ENCODE data around the gene ZNF207. TPM values are rescaled to one million over a fixed set of nuclear protein-coding genes. Genes with fewer than 3 reads are reported as not detected.
A peak's percentile ranks its signal among the peaks of the same experiment; 100 is the strongest.

ZNF207 gene
- total and polyA plus RNA-seq, 4 donors: 38.3 to 142 (median 56.8) TPM

DNA sequence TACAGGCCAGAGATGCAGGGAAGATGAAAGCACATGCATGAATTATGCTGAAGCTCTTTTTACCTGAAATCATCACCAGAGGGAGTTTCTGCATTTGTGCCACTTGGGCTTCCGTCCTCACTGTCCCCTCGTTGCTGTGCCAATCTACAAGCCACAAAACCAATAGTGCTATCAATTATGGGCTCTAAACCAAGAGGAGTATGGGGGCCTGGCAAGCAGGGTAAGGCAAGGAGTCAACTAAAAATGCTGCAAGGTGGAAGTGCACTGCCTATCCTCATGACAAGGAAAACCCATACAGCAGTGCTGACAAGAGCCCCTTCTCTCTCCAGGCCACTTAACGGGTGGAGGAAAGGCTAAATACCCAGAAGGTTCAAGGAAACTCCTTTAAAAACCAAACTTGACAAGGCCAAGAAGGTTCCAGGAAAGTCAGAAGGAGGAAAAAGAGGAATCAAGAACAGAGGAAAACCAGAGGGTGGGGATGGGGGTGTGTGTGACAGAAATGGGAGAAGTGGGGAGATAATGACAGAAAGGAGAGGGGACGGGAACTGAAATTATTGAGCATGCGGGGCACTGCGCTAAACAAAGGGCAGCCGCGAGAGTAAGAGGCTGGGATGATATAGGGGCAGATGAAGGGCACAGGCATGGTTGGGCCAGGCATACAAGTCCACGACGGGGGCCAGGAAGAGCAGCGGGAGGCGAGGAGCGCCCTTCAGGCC is 8.7 kb upstream of the ZNF207 start:
- H3K4me1 ChIP-seq (ENCODE audit: control insufficient read depth in 4 of 4, insufficient read depth in 4 of 4, low read length in 3 of 4): peaks cover 3 to 14% (median 6%) of the 10 kb centered on the region in 4 donors
- peak overlapping the region; percentile 58 to 67 for H3K27ac ChIP-seq (ENCODE audit: low read depth in 1 of 2, low read length in 2 of 2)
- H3K9ac ChIP-seq (ENCODE audit: low read depth in 1 of 2, low read length in 2 of 2): peak overlapping the region; percentile 22 to 36
- H3K4me3 ChIP-seq (ENCODE audit: low read depth in 1 of 3, low read length in 3 of 3): peak overlapping the region; percentile 56 to 79 (median 66)
- TF ChIP-seq NR2F2 (IDR thresholded peaks at IDR 0.05) (no peak), JUND (IDR thresholded peaks at IDR 0.05) (no peak), RXRA (IDR thresholded peaks at IDR 0.05) (peak in 1 of 2 donors; percentile 11), HNF4A (conservative IDR thresholded peaks at IDR 0.05) (peak in 1 of 2 donors; percentile 9), RAD21 (IDR thresholded peaks at IDR 0.05) (peak; percentile 11 to 43), FOXA1 (IDR thresholded peaks at IDR 0.05) (no peak), HNF4G (IDR thresholded peaks at IDR 0.05) (no peak)
- TF ChIP-seq, protein P1, sequence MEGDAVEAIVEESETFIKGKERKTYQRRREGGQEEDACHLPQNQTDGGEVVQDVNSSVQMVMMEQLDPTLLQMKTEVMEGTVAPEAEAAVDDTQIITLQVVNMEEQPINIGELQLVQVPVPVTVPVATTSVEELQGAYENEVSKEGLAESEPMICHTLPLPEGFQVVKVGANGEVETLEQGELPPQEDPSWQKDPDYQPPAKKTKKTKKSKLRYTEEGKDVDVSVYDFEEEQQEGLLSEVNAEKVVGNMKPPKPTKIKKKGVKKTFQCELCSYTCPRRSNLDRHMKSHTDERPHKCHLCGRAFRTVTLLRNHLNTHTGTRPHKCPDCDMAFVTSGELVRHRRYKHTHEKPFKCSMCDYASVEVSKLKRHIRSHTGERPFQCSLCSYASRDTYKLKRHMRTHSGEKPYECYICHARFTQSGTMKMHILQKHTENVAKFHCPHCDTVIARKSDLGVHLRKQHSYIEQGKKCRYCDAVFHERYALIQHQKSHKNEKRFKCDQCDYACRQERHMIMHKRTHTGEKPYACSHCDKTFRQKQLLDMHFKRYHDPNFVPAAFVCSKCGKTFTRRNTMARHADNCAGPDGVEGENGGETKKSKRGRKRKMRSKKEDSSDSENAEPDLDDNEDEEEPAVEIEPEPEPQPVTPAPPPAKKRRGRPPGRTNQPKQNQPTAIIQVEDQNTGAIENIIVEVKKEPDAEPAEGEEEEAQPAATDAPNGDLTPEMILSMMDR (IDR thresholded peaks at IDR 0.05; ENCODE audit: low read depth, low read length, missing input control): peak; percentile 15
- no peaks in the 10 kb centered on the region for H3K9me3 ChIP-seq (ENCODE audit: control insufficient read depth in 4 of 4, low read length in 3 of 4)
- under 1% methylated on average over 13 of the region's 13 CpGs for WGBS
- DNase-seq (ENCODE audit: low spot score): no peak
- peaks cover 5 to 14% (median 8%) of the 10 kb centered on the region in 4 donors for H3K36me3 ChIP-seq (ENCODE audit: control insufficient read depth in 4 of 4, insufficient read depth in 3 of 4, low read depth in 1 of 4, low read length in 3 of 4)
- H3K27me3 ChIP-seq (ENCODE audit: control insufficient read depth in 4 of 4, insufficient read depth in 4 of 4, low read length in 3 of 4): no peaks in the 10 kb centered on the region

DNA sequence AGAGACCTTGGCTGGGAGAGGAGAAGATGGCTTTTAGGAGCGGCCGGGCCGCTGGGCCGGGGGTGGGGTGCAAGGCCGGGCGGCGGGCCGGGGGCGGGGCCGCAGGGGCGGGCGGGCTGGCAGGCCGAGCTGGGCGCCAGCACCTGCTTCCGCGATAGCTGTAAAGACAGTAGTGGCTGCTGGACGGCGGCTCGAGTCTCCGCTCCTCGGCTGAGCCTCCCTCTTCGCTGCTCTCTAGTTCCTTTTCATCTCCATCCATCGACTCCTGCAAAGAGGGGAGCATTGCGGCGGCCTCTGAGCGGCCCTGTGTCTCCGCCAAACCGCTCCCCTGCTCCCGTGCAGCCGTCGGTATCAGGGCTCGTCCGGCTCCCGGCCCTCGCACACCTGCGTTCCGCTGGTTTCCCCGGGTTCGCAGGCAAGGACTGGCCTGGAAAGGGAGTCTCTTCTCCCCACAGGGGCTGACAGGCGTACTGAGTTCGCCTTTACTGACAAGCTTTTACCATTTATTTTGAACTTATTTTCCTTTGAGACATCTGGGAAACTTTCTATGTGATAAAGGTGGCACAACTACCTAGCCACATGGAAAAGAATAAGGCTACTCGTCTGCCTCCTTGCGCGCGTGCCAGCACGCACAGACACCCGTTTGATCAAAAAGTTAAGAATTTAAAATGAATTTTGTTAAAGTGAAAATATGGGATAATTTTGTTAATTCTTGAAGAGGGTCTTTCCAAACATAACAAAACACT is 7.9 kb upstream of the ZNF207 start, which contains the start of gene C17orf75:
TSS of gene C17orf75 (minus strand) at position 317 of the 746 bp plus-strand sequence. CDS start at position 283, 34 bp downstream.
- peak; percentile 82 for DNase-seq (ENCODE audit: low spot score)
- H3K27me3 ChIP-seq (ENCODE audit: control insufficient read depth in 4 of 4, insufficient read depth in 4 of 4, low read length in 3 of 4): no peaks in the 10 kb centered on the region
- H3K9me3 ChIP-seq (ENCODE audit: control insufficient read depth in 4 of 4, low read length in 3 of 4): no peaks in the 10 kb centered on the region
- TF ChIP-seq GABPA (IDR thresholded peaks at IDR 0.05 in 1 of 2, conservative IDR thresholded peaks at IDR 0.05 in 1 of 2): peak; percentile 38 to 75
- TF ChIP-seq HNF4A (conservative IDR thresholded peaks at IDR 0.05): no peak
- TF ChIP-seq, protein P2, sequence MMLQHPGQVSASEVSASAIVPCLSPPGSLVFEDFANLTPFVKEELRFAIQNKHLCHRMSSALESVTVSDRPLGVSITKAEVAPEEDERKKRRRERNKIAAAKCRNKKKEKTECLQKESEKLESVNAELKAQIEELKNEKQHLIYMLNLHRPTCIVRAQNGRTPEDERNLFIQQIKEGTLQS (IDR thresholded peaks at IDR 0.05): no peak
- peak; percentile 75 for TF ChIP-seq YY1 (IDR thresholded peaks at IDR 0.05)
- peaks cover 3 to 14% (median 6%) of the 10 kb centered on the region in 4 donors for H3K4me1 ChIP-seq (ENCODE audit: control insufficient read depth in 4 of 4, insufficient read depth in 4 of 4, low read length in 3 of 4)
- peak within 1 kb of the TSS; percentile 22 to 69 for H3K9ac ChIP-seq (ENCODE audit: low read depth in 1 of 2, low read length in 2 of 2)
- 8% methylated on average over 47 of the region's 47 CpGs for WGBS
- peak within 1 kb of the TSS; percentile 58 to 67 for H3K27ac ChIP-seq (ENCODE audit: low read depth in 1 of 2, low read length in 2 of 2)
- H3K4me3 ChIP-seq (ENCODE audit: low read depth in 1 of 3, low read length in 3 of 3): peak within 1 kb of the TSS; percentile 56 to 79 (median 66)
- peaks cover 1 to 10% (median 6%) of the 10 kb centered on the region in 4 donors for H3K36me3 ChIP-seq (ENCODE audit: control insufficient read depth in 4 of 4, insufficient read depth in 3 of 4, low read depth in 1 of 4, low read length in 3 of 4)

DNA sequence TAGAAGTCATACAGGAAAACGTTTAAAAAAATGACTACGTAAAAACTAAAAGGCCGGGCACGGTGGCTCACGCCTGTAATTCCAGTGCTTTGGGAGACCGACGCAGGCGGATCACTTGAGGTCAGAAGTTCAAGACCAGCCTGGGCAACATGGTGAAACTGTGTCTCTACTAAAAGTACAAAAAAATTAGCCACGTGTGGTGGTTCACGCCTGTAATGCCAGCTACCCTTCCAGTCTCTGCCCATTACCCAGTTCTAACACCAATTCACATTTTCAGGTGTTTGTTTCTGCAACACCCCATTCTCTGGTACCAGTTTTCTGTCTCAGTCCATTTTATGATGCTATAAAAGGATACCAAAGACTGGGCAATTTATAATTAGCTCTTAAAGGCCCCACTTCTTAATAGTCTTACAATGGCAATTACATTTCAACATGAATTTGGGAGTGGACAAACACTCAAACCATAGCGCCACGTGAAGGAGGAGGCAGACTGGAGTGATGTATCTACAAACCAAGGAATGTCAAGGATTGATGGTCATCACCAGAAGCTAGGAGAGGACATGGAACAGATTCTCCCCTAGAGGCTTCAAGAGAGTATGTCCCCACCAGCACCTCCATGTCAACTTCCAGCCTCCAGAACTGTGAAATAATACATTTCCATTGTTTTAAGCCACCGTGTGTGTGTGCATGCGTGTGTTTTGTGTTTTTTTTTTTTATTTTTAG is 7.2 kb upstream of the ZNF207 start:
- H3K36me3 ChIP-seq (ENCODE audit: control insufficient read depth in 4 of 4, insufficient read depth in 3 of 4, low read depth in 1 of 4, low read length in 3 of 4): peaks cover 1 to 5% (median 3%) of the 10 kb centered on the region in 4 donors
- peak overlapping the region in 1 of 2 donors; percentile 5 for H3K9ac ChIP-seq (ENCODE audit: low read depth in 1 of 2, low read length in 2 of 2)
- H3K27ac ChIP-seq (ENCODE audit: low read depth in 1 of 2, low read length in 2 of 2): peak overlapping the region in 1 of 2 donors; percentile 49
- no peaks in the 10 kb centered on the region for H3K9me3 ChIP-seq (ENCODE audit: control insufficient read depth in 4 of 4, low read length in 3 of 4)
- no peak for DNase-seq (ENCODE audit: low spot score)
- 76% methylated on average over 14 of the region's 14 CpGs for WGBS
- peaks cover 3 to 14% (median 6%) of the 10 kb centered on the region in 4 donors for H3K4me1 ChIP-seq (ENCODE audit: control insufficient read depth in 4 of 4, insufficient read depth in 4 of 4, low read length in 3 of 4)
- peak overlapping the region in 1 of 3 donors; percentile 79 for H3K4me3 ChIP-seq (ENCODE audit: low read depth in 1 of 3, low read length in 3 of 3)
- no peaks in the 10 kb centered on the region for H3K27me3 ChIP-seq (ENCODE audit: control insufficient read depth in 4 of 4, insufficient read depth in 4 of 4, low read length in 3 of 4)
- TF ChIP-seq EGR1 (IDR thresholded peaks at IDR 0.05; ENCODE audit: low read depth in 2 of 2): no peak
- TF ChIP-seq, protein P3, sequence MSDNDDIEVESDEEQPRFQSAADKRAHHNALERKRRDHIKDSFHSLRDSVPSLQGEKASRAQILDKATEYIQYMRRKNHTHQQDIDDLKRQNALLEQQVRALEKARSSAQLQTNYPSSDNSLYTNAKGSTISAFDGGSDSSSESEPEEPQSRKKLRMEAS (IDR thresholded peaks at IDR 0.05): no peak
- no peak for TF ChIP-seq NR2F2 (IDR thresholded peaks at IDR 0.05)
- no peak for TF ChIP-seq RAD21 (IDR thresholded peaks at IDR 0.05)
- TF ChIP-seq HNF4G (IDR thresholded peaks at IDR 0.05): no peak
- TF ChIP-seq TAF1 (conservative IDR thresholded peaks at IDR 0.05): no peak
- no peak for TF ChIP-seq FOXA2 (IDR thresholded peaks at IDR 0.05)
- TF ChIP-seq YY1 (IDR thresholded peaks at IDR 0.05): no peak
- TF ChIP-seq JUND (IDR thresholded peaks at IDR 0.05): no peak
- TF ChIP-seq, protein P4, sequence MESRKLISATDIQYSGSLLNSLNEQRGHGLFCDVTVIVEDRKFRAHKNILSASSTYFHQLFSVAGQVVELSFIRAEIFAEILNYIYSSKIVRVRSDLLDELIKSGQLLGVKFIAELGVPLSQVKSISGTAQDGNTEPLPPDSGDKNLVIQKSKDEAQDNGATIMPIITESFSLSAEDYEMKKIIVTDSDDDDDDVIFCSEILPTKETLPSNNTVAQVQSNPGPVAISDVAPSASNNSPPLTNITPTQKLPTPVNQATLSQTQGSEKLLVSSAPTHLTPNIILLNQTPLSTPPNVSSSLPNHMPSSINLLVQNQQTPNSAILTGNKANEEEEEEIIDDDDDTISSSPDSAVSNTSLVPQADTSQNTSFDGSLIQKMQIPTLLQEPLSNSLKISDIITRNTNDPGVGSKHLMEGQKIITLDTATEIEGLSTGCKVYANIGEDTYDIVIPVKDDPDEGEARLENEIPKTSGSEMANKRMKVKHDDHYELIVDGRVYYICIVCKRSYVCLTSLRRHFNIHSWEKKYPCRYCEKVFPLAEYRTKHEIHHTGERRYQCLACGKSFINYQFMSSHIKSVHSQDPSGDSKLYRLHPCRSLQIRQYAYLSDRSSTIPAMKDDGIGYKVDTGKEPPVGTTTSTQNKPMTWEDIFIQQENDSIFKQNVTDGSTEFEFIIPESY (IDR thresholded peaks at IDR 0.05): no peak
- no peak for TF ChIP-seq HNF4A (conservative IDR thresholded peaks at IDR 0.05)
- TF ChIP-seq SP1 (IDR thresholded peaks at IDR 0.05): no peak
